Measurements from ENCODE around the gene PLXNA2.

The PLXNA2 gene

DNA sequence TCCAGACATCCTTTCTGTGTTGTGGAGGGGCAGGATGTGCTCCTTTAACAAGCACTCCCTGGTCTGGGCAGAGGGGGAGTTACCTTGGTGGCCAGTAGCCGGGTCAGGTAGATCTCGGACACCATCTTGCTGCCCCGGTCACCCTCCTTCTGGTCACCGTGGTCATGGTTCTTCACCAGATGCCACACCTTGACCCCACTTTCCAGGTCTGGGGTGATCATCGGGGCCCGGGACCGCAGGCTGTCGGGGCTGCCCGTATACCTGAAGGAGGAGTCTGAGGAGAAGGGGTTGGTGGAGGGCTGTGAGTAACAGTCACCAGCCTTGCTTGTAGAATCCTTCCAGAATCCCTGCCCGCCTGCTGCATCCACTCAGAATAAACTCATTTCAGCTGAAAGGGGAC is 210.9 kb downstream of the PLXNA2 start:
- TF ChIP-seq, protein P1, sequence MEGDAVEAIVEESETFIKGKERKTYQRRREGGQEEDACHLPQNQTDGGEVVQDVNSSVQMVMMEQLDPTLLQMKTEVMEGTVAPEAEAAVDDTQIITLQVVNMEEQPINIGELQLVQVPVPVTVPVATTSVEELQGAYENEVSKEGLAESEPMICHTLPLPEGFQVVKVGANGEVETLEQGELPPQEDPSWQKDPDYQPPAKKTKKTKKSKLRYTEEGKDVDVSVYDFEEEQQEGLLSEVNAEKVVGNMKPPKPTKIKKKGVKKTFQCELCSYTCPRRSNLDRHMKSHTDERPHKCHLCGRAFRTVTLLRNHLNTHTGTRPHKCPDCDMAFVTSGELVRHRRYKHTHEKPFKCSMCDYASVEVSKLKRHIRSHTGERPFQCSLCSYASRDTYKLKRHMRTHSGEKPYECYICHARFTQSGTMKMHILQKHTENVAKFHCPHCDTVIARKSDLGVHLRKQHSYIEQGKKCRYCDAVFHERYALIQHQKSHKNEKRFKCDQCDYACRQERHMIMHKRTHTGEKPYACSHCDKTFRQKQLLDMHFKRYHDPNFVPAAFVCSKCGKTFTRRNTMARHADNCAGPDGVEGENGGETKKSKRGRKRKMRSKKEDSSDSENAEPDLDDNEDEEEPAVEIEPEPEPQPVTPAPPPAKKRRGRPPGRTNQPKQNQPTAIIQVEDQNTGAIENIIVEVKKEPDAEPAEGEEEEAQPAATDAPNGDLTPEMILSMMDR (IDR thresholded peaks at IDR 0.05; ENCODE audit: extremely low read depth, missing control alignments), result no peak
- DNase-seq (ENCODE audit: low spot score), result no peak

DNA sequence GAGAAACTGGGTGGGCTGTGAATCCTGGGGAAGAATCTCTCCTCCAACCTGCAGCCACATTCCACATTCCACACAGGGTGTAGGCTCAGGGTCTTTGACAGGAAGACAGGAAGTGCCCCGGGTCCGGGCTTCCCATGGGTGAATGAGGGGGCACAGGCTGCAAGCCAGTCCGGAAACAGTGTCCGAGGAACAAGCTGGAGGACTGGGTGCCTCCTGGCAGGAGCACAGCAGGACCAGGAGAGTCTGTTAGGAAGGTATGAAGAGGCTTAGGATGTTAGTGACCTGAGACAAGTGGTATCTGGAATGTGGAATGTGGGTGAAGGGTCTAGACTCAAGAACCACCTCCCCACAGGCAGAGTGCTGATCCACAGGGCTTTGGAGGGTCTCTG is 212.3 kb downstream of the PLXNA2 start:
- DNase-seq (ENCODE audit: low spot score), result no peak
- TF ChIP-seq, protein P1 (IDR thresholded peaks at IDR 0.05; ENCODE audit: extremely low read depth, missing control alignments), result no peak

DNA sequence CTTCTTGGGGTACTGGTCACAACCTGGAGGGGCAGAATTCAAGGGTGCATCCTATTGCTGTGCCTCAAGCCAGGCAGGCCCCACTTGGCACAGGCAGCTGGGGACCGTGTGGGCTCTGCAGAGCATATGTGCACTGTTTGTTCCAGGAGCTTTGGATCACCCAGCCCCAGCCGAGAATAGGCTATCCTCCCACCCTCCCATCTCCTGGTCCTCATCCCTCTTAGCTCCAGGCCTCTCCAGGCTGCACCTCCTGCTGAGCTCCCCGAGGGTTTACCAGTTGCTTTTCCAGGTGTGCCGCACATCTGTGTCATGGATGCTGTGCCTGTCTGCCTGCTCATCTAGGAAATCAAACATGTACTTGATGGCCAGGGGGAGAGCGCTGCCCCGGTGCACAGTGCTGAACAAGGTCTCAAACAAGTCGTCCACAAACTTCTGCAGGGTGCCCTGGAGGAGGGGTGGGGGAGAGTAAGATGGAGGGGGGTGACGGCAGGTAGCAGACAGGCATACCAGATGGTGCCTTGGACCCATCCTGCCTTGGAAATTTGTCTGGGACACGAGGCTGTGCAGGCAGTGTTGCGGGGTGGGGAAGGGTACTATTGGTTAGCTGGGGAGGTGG is 212.8 kb downstream of the PLXNA2 start:
- no peak for DNase-seq (ENCODE audit: low spot score)
- TF ChIP-seq, protein P1 (IDR thresholded peaks at IDR 0.05; ENCODE audit: extremely low read depth, missing control alignments), result no peak

DNA sequence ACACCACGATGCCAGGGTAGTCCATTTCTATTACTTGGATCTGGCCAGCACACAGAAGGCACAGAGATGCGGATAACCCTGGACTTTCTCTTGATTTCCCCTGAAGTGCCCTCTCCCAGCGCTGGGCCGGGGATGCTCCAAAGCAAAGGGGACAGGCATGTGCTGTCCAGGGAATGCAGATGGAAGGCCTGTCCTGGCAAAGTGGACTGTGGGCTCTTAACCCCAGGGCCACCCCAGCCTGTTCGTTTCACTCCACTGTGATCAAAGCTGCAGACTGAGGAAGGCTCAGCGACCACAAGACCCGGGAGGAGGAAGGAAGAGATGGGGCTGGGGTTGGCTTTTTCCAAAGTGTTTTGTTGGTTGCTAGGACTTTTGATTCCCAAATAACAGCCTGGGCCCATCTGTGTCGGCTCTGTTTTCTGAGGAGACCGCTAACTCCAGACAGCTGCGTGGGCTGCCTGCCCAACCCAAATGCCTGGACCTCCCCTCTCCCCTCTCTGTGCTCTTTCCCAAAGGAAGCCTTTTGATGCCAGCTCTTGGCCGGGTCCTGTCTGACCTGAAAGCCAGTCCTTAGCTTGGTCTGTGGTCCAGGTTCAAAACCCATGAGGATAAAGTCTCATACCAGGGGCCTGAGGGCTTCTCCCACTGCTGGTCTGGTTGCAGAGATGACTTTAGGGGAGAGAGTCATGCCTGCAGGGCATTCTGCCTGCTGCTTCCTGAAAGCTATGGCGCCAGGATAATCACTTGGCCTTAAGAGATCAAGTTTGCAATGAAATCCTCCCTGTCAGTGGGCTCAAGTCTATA is 213.7 kb downstream of the PLXNA2 start:
- no peak for DNase-seq (ENCODE audit: low spot score)
- TF ChIP-seq, protein P1 (IDR thresholded peaks at IDR 0.05; ENCODE audit: extremely low read depth, missing control alignments), result no peak

DNA sequence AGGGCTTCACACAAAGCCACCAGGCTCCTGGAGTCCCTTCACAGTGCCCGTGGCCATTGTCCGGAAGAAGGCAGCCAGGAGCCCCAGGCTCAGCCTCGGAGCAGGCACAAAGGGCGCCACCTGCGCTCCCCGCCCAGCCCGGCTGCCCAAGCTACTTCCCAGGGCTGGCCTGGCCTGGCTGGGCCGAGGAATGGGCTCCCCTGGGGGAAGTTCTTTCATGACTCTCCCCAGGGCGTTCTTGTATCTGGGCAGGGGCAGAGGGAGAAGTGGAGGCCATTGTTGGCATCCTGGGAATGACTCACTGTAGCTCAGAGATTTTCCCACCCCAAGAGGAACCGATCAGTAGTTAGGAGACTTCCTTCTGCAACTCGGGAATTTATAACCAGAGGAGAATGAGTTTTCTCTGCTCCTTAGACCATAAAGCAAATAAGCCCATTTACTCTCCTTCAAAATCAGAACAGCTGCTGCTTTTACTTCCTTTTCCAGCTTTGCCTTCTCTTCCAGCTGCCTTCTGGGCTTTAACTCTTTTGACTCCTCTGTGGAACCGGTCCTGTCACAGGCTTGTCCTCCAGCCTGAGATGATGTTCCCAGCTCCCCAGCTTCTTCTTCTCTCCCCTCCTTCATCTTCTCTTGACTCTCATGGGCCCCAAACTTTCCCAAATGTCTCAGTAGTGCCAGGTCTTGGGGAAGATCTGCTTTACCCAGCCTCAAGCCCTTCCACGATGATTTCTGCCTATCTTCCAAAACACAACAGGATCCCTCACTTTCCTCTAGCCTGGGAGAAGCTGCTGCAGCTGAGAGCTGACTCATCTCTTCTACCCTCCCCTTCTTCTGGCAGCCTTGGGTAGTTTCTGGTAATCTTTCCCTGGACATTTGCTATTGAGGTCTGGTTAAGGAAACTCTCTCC is 214.6 kb downstream of the PLXNA2 start:
- DNase-seq (ENCODE audit: low spot score), result no peak
- TF ChIP-seq, protein P1 (IDR thresholded peaks at IDR 0.05; ENCODE audit: extremely low read depth, missing control alignments), result no peak

DNA sequence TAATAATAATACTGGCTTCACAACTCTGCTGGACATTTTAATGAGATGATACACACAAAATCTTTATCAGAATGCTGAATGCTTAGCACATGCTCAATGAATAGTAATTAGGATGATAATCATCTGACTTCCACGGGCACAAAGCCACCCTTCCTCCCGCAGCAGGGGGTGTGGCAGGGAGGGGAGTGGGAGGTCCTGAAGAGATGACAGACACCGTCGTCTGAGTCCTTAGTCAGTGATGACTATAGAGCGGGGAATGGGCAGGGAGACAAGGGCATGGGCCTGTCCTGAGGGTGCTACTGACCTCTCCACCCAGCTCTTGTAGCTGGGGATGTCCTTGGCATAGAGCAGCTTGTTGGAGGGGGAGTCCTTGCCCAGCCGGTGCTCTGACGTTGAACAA is 215.7 kb downstream of the PLXNA2 start:
- DNase-seq (ENCODE audit: low spot score), result no peak
- TF ChIP-seq, protein P1 (IDR thresholded peaks at IDR 0.05; ENCODE audit: extremely low read depth, missing control alignments), result no peak
